ENCODE results near the gene TMTC1.

Gene TMTC1

GRCh38 chr12:29616664-29617406 lies 166.9 kb downstream of the TMTC1 start:
- DNase-seq (ENCODE audit: low read depth in 2 of 2), result no peak

- DNase-seq (ENCODE audit: low read depth in 2 of 2), result no peak
Measured at GRCh38 chr12:29614694-29615325, 168.9 kb downstream of the TMTC1 start.

- DNase-seq (ENCODE audit: low read depth in 2 of 2), result no peak
Measured at GRCh38 chr12:29612912-29613311, 170.8 kb downstream of the TMTC1 start.

GRCh38 chr12:29611906-29612305 lies 171.8 kb downstream of the TMTC1 start:
- DNase-seq (ENCODE audit: low read depth in 2 of 2), result no peak

GRCh38 chr12:29610473-29611170 lies 173.1 kb downstream of the TMTC1 start:
- DNase-seq (ENCODE audit: low read depth in 2 of 2), result no peak

- no peak for DNase-seq (ENCODE audit: low read depth in 2 of 2)
Measured at GRCh38 chr12:29609431-29610215, 174.1 kb downstream of the TMTC1 start.

GRCh38 chr12:29608581-29608980 lies 175.2 kb downstream of the TMTC1 start:
- DNase-seq (ENCODE audit: low read depth in 2 of 2), result no peak

- DNase-seq (ENCODE audit: low read depth in 2 of 2), result no peak
Measured at GRCh38 chr12:29599381-29599780, 184.4 kb downstream of the TMTC1 start.

- DNase-seq (ENCODE audit: low read depth in 2 of 2), result no peak
Measured at GRCh38 chr12:29595071-29595755, 188.5 kb downstream of the TMTC1 start.

GRCh38 chr12:29593001-29593400 lies 190.7 kb downstream of the TMTC1 start:
- no peak for DNase-seq (ENCODE audit: low read depth in 2 of 2)

- no peak for DNase-seq (ENCODE audit: low read depth in 2 of 2)
Measured at GRCh38 chr12:29591140-29592020, 192.4 kb downstream of the TMTC1 start.

GRCh38 chr12:29589851-29590250 lies 193.9 kb downstream of the TMTC1 start:
- DNase-seq (ENCODE audit: low read depth in 2 of 2), result no peak

GRCh38 chr12:29589286-29589820 lies 194.4 kb downstream of the TMTC1 start:
- DNase-seq (ENCODE audit: low read depth in 2 of 2), result no peak

- DNase-seq (ENCODE audit: low read depth in 2 of 2), result no peak
Measured at GRCh38 chr12:29582677-29583272, 201.0 kb downstream of the TMTC1 start.

GRCh38 chr12:29582146-29582545 lies 201.6 kb downstream of the TMTC1 start:
- no peak for DNase-seq (ENCODE audit: low read depth in 2 of 2)

GRCh38 chr12:29581631-29582030 lies 202.1 kb downstream of the TMTC1 start:
- DNase-seq (ENCODE audit: low read depth in 2 of 2), result no peak

GRCh38 chr12:29580971-29581370 lies 202.8 kb downstream of the TMTC1 start:
- DNase-seq (ENCODE audit: low read depth in 2 of 2), result no peak

- DNase-seq (ENCODE audit: low read depth in 2 of 2), result no peak
Measured at GRCh38 chr12:29578731-29579130, 205.0 kb downstream of the TMTC1 start.

GRCh38 chr12:29578070-29578469 lies 205.7 kb downstream of the TMTC1 start:
- DNase-seq (ENCODE audit: low read depth in 2 of 2), result no peak

GRCh38 chr12:29574500-29574899 lies 209.2 kb downstream of the TMTC1 start:
- DNase-seq (ENCODE audit: low read depth in 2 of 2), result no peak

All from stimulated activated CD4-positive, alpha-beta T cell treated with anti-CD3 and anti-CD28 coated beads, Interleukin-1b, Interleukin-23, amount 100 ng/mL, for 1 hour (primary cell).